HG02885 (cell line): ENCODE results near the gene LSAMP.

Experiments
- ATAC-seq: cut with Tn5 transposase; IDR thresholded peaks from one replicate; pipeline ENCODE4 v1.9.1; 2021; ENCODE audit warnings: mild to moderate bottlenecking; ENCODE audit not compliant: unreplicated experiment, poor library complexity

LSAMP gene

DNA sequence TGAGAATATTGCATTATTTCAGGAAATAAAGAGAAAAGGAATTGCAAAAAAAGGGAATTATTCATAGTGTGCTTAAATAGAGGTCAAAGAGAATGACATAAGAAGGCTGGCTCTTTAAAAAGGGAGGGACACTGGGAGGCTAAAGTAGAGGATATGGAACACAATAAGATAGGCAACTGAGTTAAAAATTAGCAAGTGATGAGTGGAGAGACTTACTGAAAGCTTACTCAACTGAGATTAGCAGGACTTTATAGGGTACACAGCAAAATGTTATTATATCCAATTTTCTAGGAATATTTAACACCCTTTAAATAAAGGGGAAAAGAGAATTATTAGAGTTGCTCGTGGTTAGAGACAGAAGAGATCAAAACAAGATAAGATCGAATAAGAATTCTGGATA, 375.2 kb downstream of the LSAMP start:
- no peak for ATAC-seq

DNA sequence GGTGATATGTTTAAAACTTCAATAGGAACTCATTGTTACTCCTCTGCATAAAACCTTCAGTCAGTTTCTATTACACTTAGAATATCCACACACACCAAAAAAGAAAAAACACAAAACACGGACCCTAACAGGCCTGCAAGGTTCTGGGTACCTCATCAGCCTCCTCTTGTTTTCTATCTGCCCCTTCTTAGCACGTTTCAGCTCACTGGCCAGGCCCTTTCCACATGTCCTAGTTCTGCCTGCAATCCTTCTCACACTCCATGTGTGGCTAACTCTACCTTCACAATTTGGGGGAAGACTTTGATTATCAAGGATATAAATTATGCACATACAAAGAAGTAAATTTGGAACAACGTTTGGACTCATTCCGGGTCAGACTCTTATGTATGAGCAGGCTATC, 376.3 kb downstream of the LSAMP start:
- ATAC-seq = no peak

DNA sequence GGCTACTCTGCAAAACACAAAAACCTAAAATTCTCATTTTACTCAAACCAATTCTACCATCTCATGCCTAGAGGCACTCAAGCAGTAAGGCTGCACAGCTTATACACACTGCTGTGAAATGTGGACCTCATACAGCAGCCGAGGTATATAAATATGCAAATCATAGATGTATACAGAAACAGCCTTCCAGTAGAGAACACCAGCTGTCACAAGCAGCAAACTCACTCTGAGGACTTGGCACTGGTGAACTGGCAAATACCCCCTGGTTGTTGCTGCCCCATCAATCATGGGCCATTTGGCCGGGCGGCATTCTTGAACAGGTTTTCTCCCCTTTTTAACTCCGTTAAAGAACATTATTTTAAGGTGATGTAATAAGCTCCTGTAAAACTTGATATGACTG, 378.0 kb downstream of the LSAMP start:
- peak; percentile 97 for ATAC-seq

DNA sequence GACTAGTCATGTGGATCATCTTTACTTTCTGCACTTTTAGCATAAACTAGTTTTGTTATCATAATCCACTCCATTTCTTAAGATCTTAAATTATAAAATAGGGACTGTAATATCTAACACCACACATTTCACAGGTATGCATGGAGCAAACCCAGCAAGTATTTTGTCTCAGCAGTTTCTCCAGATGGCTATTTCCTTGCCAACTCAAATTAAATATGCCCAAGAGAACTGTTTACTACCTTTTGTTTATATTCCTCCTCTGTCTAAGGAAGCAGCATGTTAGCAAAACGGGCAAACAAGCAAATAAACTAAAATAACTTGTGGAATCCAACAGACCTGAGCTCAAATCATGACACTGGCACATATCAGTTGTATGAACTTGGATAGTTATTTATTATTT, 379.8 kb downstream of the LSAMP start:
- ATAC-seq = no peak

DNA sequence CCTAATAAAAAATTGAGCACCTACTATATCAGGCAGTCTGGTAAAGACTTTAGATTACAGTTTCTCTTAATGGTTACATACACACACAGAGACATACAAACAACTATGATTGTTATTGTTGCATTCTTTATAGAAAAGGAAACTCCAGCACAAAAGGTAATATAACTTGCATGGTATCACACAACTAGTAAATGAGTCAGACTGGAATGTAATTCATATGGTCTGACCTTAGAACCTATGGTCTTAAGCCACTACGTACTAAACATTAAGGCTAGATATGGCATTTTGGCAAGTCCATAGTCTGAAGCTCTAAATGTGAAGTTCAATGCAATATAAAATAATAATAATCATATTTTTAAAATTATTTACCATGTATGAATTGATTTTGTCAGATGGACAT, 380.6 kb downstream of the LSAMP start:
- no peak for ATAC-seq

DNA sequence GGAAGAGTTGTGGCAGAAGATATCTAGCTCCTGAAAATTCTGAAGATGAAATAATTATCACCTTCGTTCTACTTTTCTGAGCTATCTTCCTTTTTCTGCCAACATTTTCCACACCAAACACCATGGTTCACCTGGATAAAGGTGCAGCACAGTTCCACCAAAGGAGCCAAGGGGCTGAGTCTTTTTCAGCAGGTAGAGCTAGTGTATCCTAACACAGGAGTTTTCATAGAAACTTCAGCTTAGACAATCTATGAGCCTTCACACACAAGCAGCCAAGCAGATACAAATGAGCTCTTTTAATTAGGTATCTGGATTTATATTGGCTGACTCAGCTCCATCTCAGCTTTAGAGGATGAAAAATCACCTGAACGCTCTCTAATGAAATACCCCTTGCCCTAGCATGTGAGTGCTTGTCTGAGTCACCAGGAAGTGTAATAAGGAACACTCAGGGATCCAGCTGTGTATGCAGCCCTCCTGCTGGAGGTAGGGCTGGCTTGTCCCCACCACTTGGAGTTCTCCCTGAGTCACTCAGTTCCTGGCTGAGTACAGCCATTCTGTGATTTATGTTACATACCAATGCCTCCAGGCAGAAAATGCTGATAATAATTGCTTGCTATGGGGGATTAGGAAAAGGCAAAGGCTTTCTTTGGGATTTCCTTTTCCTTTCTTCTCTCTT, 385.7 kb downstream of the LSAMP start:
- no peak for ATAC-seq

DNA sequence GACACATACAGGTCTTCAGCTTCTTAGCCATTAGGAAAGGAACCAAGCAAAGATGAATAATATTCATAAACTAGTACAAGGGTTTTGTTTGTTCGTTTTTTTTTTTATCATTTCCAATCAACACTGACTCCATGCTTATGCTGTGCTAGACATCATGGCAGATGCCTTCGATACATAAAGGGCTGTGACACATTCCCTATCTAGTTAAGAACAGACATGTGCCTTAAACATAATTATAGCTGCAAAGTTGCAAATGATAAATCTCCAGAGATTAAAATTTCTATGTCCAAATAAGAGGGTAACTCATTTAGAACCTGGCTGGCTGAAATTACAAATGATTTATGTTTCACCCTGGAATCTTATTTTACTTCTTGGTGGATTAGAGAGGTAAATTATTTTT, 386.4 kb downstream of the LSAMP start:
- ATAC-seq = no peak

DNA sequence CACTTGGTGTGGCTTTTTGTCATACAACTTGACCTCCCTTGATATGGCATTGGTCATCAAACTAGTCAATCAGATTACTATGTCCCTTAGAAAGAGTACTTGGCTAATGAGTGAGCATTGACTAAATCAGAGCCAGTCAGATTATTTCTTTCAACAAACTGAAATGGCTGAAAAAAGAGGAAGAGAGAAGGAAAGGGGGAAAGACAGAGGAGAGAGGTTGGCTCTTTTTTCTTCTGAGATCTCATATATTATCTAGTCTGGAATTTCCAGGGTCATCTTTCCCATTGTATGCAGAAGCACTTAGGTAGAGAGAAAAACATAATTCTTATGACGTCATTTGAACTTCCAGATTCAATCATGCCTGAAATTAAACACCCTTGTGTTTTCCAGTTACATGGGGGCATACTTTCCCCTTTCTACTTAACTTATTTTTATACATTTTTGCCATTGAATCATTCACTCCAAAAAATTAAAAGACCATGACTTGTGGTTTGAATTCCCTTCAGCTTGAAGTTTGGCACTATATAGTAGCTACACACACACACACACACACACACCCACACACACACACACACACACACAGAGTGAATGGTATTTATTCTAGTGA, 387.8 kb downstream of the LSAMP start:
- peak; percentile 36 for ATAC-seq

DNA sequence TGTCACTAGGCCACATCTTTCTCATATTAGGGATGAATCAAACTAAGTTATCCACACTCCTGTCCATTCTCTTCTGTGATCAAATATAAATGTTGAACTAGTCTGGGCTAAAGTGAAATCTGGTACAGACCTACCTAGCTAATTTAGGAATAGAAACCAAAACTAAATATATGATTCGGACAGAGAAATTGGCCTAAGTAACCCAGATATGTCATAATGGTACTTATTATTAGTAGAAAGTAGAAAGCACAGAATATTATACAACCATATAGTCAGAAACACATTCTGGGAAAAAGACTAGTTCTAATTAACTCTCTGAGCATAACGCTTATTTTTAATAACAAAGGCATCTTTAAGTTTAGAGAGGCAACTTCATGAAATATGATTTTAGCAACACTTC, 389.0 kb downstream of the LSAMP start:
- peak; percentile 90 for ATAC-seq

DNA sequence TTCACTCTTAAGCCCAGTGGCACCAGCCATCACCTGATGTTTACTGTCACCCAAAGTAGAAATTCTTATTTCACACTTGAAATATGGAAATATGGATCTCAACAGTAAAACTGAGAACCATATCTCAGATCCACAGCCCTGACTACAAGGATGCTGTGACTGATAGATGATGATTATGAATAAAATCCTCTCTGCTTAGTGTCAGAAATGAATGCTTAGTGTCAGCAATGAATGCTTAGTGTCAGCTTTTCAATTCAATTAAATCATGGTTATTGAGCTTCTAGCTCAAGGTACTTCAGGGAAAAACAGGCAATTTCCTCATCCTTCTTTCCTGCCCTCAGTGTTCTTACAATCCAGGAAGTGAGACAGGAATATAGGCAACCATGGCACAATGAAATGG, 392.3 kb downstream of the LSAMP start:
- ATAC-seq = no peak

DNA sequence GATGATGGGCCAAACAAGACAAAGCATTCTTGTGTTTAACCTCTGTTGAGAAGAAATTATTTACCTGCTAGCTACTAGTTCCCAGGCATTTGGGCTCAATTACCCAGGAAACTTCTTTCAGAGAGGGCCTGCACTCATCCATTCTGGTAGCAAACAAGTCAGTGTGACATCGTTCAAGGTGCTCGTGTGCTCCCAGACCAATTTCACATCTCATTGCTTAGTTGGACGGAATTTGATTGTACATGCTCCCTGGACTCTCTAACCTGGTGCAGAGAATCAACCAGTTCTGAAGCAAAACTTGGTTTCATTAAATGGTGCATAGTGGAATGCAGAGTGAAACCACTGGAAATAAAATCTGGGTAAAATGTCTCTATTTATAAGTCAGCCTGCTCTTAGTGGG, 392.7 kb downstream of the LSAMP start:
- no peak for ATAC-seq

DNA sequence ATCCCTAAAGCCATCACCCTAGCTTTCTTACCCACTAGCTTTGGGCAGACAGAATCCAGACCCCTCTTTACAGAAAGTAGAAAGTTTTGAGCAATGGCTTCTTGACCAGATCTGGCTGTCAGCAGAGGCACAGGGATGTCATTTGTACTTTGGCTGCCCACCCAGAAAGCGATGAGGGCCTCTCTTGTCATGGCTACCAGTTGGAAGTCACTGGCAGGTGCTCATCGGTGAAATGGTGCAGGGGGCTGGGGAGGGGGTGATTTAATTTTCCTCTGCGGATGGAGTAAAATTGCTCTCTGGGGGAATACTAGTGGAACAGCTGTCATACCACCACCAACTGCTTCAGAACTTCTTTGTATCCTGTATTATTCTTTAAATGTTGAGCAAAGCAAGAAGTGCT, 393.7 kb downstream of the LSAMP start:
- no peak for ATAC-seq

DNA sequence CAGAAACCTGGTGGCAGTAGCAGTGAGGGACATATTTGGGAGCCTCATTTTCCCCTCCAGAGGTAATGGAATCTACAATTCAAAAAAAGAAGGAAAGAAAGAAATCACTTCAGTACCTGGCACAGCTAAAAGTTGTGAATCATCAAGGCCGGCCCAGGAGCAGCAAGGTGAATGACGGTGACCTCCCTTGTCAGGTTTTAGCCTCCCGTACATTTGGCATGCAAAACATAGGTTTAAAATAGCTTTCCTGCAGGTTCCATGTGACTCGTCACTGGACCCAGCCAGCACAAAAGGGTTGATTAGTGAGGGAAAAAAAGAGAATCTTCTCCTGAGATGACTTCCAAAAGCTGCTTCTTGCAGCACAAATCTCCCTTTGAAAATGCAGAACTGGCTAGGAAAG, 394.2 kb downstream of the LSAMP start:
- peak; percentile 76 for ATAC-seq

DNA sequence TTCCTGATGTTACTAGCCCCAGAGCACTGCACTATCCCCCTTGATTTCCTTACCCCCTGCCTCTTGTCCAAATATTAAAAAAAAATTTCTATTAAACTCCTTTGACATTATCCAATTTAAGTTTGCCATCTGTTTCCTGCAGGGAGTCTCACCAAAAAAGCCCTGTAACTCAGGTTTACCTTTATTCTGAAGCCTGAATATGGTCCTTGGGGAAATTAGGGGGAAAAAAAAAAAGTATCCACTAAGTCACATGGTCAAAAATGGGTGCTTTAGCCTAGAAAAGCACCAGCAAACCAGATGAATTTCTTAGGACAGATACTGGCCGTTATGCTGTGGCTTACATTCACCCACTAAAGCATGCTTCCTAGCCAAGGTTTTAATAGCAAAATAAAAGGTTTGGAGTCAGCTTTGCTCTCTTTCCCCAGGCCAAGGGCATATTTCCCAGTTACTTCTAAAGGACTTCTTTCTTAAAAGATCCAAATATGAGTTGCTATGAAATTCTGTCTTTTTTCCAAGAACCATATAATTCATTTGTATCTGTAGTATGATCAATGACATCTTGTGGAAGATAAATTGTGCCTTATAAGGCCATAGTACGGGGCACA, 394.9 kb downstream of the LSAMP start:
- ATAC-seq = no peak

DNA sequence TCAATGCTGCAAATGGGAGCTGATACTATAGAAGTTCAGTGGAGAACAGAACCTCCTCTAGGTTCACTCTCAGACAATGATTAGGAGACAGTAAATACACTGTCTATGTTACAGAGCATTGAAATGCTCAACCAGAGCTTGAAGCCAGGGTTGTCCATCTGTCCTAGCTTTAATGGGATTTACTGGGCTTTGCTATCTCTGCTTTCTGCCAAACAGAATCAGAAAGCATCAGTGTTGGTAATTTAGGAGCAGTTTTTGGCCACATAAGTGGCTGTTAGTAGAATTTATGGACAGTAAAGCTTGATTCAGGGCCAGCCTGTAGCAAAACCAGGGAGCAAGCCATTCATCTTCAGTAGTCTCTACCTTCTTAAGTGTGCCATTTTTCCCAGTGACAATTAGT, 396.3 kb downstream of the LSAMP start:
- no peak for ATAC-seq

DNA sequence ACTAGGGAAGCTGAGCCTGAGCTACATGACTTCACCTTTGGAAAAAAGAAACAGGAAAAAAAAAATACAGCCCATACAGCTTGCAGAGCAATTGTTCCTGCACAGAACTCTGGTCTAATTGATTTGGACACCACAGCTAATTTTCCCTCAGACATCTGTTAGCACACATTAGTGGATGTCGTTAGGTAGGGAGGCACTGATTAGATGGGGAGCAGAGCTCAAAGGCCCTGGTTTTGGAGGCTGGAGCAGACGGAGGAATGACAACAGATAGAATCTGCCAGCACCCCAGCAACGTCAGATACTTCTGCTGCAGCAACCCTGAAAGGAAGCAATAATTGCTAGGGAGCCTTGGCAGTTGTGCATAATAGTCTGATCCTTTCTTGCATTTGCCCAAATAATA, 398.9 kb downstream of the LSAMP start:
- no peak for ATAC-seq

DNA sequence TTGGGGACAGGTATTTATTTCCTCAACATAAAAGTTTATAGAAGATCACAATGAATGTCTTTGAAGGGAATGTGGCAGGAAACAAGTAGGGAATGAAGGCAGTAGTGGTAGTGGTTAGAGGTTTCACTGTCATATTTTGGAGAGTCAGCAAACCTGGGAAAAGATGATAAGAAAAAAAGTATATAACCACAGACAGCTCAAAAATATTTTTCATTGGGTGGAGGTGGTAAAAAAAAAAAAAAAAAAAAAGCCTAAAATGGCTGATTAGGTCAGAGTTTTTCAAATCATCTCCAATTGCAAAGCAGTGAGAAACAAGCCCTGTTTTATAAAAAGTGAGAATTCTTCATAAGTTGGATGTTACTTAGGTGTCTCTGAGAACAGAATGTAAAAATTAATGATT, 400.0 kb downstream of the LSAMP start:
- ATAC-seq = no peak

DNA sequence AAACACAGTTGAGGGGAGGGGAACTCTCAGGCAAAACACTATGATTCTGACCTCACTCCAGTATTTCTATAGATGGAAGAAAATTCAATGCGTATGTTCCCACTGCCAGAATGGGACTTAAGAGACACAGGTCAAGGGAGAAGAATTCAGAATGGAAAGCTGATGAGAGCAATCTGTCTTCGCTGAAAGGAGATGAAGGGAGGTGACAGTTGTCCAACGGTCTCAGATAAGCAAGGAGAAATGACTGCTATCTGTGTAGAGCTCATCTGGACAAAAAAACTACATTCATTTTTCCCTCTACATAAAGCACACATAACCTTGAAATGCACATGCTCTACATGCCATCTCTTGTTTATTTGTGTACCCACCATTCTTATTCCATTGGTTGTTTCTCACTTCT, 405.1 kb downstream of the LSAMP start:
- no peak for ATAC-seq

DNA sequence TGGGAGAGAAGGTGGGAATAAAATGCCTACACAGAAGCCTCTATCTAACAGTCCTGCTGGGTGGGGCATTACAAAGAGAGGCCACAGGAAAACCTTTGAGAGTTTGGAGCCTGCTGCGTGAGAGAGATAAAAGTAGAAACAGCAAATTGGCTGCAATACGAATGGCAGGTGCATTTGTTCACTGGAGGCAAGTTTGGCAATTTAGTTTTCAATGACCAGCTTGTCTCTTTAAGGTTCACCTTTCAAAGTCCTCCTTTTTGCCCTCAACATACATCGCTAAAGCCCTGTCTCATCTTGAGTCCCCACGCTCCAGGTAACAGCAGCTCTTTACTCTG, 405.7 kb downstream of the LSAMP start:
- no peak for ATAC-seq

DNA sequence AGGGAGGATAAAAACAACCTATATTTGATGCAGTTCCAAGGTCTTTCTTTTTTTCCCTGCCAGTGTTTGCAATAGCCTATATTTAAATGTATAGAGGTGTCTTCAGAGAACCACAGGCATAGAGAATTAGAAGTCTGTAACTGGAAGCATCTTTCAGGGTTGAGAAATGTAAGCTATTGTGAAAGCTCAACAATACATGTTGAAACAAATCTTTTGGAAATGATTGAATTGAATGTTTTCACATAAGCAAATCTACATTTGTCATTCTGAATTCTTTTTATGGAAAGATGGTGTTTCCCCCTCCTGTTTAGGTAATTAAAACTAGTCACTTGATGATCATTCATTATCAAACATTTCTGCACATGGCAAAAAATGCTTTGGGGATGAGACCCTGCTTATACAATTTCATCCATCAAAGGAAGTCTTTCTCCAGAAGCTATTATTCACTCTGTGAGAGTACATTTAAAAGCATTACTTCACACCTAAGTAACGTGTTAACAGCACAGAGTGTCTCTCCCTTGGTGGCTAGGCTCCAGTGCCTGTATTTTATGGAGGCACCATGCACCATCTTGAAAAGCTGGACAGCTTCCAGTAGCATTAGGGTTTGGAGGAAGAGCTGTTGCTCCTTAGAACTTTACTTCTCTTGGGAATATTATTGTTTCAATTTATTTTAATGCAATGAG, 406.2 kb downstream of the LSAMP start:
- no peak for ATAC-seq
